Measurements from ENCODE around the gene CREB1.

DNA sequence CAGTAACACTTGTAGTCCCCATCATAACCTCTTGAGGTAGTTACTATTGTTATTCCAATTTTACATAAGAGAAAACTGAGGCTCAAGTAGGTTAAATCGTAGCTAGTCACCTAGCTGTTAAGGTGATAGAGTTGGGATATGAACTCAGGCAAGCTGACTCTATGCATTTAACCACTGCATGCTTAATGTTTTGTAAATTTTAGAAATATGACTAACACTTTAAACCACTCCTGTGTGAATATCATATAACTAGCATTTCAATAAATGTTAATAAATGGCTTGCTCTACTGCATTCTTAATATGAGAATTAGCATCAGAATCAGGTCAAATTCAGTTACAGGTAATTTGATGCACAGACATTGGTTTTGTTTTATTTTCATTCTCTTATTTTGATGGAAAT lies 35.6 kb upstream of the CREB1 start:
- TF ChIP-seq, protein P1, sequence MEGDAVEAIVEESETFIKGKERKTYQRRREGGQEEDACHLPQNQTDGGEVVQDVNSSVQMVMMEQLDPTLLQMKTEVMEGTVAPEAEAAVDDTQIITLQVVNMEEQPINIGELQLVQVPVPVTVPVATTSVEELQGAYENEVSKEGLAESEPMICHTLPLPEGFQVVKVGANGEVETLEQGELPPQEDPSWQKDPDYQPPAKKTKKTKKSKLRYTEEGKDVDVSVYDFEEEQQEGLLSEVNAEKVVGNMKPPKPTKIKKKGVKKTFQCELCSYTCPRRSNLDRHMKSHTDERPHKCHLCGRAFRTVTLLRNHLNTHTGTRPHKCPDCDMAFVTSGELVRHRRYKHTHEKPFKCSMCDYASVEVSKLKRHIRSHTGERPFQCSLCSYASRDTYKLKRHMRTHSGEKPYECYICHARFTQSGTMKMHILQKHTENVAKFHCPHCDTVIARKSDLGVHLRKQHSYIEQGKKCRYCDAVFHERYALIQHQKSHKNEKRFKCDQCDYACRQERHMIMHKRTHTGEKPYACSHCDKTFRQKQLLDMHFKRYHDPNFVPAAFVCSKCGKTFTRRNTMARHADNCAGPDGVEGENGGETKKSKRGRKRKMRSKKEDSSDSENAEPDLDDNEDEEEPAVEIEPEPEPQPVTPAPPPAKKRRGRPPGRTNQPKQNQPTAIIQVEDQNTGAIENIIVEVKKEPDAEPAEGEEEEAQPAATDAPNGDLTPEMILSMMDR (IDR thresholded peaks at IDR 0.05) = no peak
- no peak for TF ChIP-seq POLR2A (IDR thresholded peaks at IDR 0.05)
